Effector CD8-positive, alpha-beta T cell (primary cell): ENCODE measurements around the gene LRRN2.
"Not testable (repeated sequence)": the region's sequence is repeated elsewhere in the genome, so short reads cannot be mapped to it uniquely, and the experiment has no call there.

ENCODE experiments used
- DNase-seq: peaks from one replicate; lab custom pipeline; 2025; lab: John Stamatoyannopoulos, UW

The LRRN2 gene

DNA sequence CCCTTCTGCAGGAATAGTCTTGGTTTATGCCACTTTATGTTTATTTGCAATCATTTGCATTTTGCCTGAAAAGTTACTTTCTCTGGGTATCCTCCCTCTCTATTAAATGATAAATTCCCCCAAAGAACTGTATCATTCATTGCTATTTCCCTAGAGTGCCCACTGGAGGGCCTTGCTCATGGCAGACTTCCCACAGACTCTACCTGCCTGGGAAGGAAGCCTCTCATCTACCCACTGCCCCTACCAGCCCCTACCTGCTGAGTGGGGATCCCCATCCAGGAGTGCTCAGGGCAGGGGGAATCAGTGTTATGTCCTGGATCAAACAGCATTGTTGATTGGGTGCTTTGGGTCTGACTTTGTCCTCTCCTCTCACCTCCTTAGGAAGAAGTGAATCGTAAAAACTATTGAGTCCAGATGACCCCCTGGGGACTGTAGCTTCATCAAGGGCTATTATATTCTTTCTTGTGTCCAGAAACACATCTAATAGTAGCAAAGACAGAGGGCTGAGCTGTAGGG lies 6.8 kb upstream of the LRRN2 start:
- DNase-seq: no peak

- not testable (repeated sequence) for DNase-seq
These were observed 5.8 kb upstream of the LRRN2 start for GRCh38 chr1:204691328-204691730.

DNA sequence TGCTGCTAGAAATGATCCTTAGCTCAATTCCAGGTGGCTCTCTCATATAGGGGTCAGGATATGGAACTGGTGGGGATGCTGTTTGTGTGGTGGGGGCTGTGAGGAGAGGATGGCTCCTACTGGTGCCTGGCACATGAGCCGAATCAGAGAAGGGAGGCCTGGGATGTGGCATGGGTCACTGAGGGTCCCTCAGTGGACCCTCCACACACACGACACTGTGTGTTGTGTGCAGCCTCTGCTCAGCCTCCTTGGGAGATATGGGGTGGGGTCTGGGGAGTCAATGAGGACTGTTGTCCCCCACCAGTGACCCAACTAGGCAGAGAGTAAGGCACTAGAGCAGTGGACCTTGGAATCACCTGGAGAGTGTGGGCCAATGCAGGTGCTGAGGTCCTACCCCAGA lies 3.2 kb upstream of the LRRN2 start:
- DNase-seq: no peak

DNA sequence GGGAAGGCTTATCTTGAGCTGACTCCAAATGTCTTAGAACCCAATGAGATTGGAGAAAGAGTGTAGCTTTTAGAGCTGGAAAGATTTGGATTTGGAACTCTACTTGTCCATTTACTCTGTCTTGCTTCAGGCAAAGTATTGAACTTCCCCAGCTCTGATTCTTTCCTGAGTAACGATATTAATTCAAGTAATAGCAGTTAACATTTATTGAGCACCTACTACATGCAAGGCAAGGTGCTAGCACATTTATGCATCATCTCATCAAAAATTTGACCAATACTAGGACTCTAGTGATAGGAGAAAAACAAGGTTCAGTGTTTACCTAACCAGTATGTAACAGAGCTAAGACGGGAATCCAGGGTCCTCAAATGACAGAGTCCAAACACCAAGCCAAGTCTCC lies 2.5 kb upstream of the LRRN2 start:
- no peak for DNase-seq

- DNase-seq: no peak
These were observed 835 bp downstream of the LRRN2 start for GRCh38 chr1:204684571-204685235.

DNA sequence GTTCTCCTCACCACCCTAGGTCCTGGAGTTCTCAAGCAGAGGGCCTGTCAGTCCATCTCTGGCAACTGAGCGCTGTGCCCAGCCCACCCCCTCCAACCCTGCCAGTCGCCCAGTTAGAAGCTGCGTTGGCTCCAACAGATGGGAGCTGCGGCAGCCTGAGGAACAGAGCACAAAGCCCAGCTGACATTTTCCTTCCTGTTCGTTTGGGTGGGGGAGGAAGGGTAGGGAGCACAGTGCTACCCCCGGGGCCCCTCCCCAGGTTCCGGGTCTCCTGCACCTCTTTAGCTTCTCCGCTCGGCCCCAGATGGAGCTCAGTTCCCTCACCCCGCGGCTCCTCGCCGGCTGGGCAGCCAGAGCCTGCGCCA lies 1.4 kb downstream of the LRRN2 start:
- DNase-seq: no peak

GRCh38 chr1:204683284-204684205 lies 2.0 kb downstream of the LRRN2 start:
- DNase-seq: no peak

DNA sequence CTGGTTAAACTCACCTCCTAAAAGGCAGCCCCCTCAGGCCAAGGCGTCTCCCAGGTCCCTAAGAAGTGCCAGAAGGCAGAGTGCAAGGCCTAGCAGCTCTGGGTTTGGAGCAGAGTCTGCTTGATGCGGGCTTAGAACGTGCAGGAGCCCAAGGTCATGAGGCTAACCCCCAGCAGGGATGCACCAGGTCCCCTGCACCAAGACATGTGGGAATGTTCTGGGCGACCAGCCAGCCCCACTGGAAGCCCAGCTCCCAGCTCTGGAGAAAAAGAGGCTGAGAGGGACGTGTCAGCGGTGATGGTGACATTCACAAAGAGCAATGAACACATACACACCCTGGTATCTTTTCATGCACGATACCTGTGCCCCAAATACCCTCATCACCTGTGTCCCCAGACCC lies 5.1 kb downstream of the LRRN2 start:
- no peak for DNase-seq

GRCh38 chr1:204680051-204680450 lies 5.5 kb downstream of the LRRN2 start:
- no peak for DNase-seq

DNA sequence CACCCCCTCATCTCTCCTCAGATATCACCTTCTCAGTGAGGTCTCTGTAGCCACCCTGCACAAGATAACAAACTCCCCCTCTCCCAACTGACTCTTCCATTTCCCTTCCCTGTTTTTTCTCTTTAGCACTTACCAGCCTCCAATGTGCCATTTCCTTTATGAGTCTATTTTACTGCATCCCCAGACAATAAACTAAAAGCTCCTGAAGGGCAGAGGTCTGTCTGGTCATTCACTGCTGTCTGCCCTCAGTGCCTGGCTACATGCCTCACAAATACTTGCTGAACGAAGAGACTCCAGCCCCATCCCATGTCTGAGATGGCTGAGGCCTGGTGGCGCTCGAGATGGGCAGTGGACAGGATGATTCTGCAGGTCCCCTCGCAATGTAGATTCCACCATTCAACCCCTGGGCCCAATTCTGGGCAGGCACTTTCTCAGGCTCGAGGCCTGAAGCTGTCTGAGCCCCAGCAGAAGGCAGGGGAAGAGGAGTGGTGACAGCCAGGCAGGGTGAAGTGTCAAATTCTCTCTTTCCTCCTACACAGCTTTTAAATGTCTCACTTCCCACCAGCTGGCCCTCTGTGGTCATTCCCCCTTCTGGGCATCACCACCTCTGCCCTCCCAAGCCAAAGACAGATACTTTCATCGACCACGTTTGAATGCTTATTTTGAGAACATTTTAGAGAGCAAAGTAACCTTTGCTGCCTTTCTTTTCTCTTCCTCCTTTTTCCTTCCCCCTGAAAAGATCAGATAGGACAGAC lies 6.6 kb downstream of the LRRN2 start:
- no peak for DNase-seq

DNA sequence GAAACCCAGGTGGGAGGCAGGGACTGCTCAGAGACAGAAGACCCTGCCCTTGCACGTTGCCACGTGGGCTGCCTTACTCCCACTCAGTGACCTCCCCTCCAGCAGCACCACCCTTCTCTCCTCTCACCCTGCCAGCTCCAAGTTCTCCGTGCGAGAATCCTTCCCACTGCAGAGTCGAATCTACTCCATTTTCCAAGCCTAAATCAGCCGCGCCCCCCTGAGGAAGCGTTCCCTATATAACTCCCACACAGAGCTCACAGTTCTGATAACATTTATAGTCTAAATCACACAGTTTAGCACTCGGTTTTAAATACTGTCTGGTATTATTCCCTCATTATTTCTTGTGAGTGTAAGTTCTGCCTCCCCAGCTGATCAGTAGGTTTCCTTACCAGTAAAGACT lies 7.7 kb downstream of the LRRN2 start:
- DNase-seq: no peak

- no peak for DNase-seq
These were observed 9.5 kb downstream of the LRRN2 start for GRCh38 chr1:204676043-204676442.

- DNase-seq: no peak
These were observed 11.5 kb downstream of the LRRN2 start for GRCh38 chr1:204673909-204674649.

GRCh38 chr1:204673209-204673608 lies 12.3 kb downstream of the LRRN2 start:
- DNase-seq: no peak

DNA sequence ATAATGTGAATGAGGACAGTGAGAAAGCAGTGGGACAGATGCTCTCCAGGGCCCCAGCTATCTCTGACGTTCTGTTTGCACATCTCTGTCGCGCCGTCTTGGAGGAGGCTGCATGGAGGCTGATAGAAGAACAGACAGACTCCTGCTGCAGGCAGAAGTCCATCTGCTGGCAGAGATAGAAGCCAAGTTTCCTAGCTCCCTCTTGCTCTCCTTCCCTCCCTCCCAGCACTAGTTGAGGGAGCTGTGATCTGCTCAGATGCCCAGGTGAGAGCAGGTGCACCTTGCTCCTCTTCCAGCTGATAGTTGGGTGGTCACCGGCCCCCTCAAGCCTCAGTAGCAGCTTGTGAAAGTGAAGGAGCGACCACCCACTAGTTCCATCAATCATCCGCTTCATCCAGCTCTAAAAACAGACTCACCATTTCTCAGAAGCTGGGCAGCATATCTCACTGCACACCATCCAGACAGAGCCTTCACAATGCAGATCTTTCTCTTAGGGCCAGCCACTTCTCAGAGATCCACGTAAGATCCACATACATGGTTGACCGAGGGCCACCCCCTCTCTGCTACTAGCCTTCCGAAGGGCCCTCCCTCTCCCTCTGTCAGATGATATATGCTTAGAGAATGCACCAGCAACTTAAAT lies 12.9 kb downstream of the LRRN2 start:
- no peak for DNase-seq

GRCh38 chr1:204672069-204672468 lies 13.5 kb downstream of the LRRN2 start:
- DNase-seq: no peak

DNA sequence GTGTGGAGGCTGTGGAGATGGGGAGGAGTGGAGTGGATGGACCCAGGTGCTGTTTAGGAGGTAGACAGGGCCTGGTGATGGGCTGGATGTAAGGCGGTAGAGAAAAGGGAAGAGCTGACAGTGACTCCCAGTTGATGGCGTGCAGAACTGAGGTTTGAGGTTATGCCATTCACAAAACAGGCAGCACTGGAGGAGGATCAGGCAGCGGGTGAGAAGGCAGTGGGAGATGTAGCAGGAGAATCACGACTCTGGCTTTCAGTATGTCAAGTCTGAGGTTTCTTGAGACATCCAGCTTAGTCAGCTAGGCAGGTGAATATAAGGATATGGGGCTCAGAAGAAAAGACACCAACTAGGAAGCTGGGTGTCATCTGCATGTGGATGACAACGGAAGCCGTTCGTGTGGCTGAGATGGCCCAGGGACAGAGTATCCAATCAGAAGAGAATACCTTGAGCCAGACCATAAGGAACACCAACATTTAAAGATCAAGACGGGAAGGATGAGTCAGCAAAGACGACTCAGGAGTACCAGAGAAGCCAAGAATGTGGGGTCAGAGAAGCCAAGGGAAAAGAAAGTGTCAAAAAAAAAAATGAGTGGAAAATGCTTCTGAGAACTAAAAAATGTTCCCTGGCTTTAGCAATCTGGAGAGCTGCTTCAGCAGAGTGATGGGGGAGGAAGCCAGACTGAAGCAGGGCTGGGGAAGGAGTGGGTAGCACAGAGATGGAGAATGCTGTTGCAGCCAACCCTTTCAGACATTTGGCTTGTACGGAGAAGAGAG lies 15.2 kb downstream of the LRRN2 start:
- no peak for DNase-seq

DNA sequence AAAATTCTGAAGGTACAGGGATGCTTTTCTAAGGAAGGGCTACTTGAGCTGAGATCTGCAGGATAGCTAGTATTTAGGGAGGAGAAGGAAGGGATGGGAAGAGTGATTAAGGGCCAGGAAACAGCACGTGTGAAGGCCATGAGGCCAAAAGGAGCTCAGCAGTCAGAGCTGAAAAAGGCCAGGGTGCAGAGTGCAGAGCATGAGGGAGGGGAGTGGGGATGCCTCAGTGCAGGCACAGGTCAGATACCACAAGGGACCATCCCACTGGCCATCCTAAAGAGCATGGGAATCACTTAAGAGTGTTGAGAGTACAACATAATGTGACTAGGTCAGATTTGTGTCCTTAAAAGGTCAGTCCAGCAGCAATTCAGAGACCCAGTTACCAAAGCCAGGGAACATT lies 16.0 kb downstream of the LRRN2 start:
- no peak for DNase-seq

DNA sequence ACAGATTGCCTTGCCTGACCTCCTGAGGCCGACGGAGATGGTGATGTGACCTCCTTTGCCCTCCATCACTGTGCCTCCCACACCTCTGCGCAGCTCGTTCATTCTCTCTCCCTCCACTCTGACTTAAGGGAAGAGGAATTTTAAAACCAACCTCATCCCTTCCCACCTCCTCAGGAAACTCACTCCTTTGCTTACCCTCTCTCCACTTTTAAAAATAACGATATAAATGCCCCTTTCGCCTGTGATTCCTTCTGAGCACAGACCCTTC lies 21.2 kb downstream of the LRRN2 start:
- DNase-seq: no peak

GRCh38 chr1:204663644-204664383 lies 21.7 kb downstream of the LRRN2 start:
- DNase-seq: no peak
